ENCODE results near the gene SV2C. TPM values are rescaled to one million over a fixed set of nuclear protein-coding genes. Genes with fewer than 3 reads are reported as not detected.

Gene SV2C
- total RNA-seq, 2 donors from 2014 or later, result 0.52 TPM; not detected in 1

GRCh38 chr5:76402886-76403765 is 319.9 kb downstream of the SV2C start, which contains the start of gene IQGAP2:
IQGAP2 (plus strand) TSS chr5:76403285; CDS start chr5:76403546, 261 bp downstream.
- Histone ChIP-seq H3K36me3 (replicated peaks in 1 of 2; ENCODE audit: insufficient read depth in 1 of 2, low read depth in 2 of 2) (no peaks in the 10 kb centered on the region), H3K4me3 (peak within 1 kb of the TSS; percentile 26 to 65), H3K27me3 (no peaks in the 10 kb centered on the region), H3K4me1 (peaks cover 49% of the 10 kb centered on the region), H3K9me3 (no peaks in the 10 kb centered on the region), H3K27ac (peak within 1 kb of the TSS; percentile 80 to 97 (median 95))
- TF ChIP-seq POLR2A (IDR thresholded peaks at IDR 0.05), result peak; percentile 54 to 74 (median 70)
- peak; percentile 76 to 92 (median 80) for TF ChIP-seq CTCF (IDR thresholded peaks at IDR 0.05)
- 0 to 1% methylated on average over 26 to 91 of the region's 92 CpGs for WGBS, 2 donors
- DNase-seq, result peak; percentile 75 to 83 (median 82)
- peak; percentile 70 for ATAC-seq
- intact Hi-C loops (cut with DNase I), result no loop called here

Small RNA genes within 50 kb of the gene (small RNA-seq; reads per million reads assigned to genes)
- gene AC113404.2, result not detected
- not detected for gene RNA5SP186
